GM11168 (cell line): Measurements from ENCODE around the gene ADPGK.
"Not testable (repeated sequence)": the region's sequence is repeated elsewhere in the genome, so short reads cannot be mapped to it uniquely, and the experiment has no call there.

ENCODE experiments used
- in situ Hi-C: fragments of 300-500 bp; cut with MboI; formaldehyde crosslinking; loops from one replicate; pipeline ENCODE4 v1.12.0; 2022; ENCODE audit warnings: low sequenced_read_pairs; ENCODE audit not compliant: unreplicated experiment

The ADPGK gene

GRCh38 chr15:72783640-72784455 lies at the start of gene ADPGK:
ADPGK (minus strand) TSS chr15:72783758; CDS start chr15:72783691, 67 bp downstream.
- in situ Hi-C loops, result no loop called here

DNA sequence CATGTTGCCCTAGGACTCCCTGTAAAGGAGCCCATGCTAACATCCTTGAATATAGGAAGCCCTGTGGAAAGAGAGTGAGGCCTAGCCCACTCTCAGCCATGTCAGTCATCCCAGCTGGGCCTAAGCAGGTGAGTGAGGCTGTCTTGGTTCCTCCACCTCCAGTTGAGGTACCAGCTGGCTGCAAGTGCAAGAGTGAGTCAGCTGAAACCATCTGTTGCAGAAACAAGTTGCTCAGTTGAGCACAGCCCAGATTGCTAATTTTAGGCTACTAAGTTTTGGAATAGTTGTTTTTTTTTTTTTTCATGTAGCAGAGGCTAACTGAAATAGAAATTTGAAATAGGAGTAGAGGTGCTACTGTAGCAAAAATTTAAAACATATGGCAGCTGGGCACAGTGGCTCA lies 43.7 kb upstream of the ADPGK start:
- in situ Hi-C loops, result no loop called here

DNA sequence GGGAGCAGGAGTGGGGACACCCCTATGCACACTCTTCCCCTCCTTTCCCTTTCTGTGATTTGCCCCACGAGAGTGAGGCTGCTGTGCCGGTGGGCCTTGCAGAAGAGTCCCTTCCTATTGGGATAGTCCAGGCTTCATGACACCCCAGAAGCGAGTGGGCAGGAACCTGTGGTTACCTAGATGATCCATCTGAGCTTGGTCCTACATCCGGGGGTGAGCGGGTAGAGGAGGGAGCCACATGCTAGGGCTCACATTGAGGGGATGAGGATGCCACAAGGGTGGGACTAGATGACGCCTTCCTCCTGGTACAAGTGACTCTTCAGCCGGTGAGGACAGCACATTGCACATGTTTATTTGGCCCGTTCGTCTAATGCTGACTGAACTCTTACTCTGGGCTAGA lies 43.1 kb upstream of the ADPGK start:
- in situ Hi-C loops, result no loop called here

DNA sequence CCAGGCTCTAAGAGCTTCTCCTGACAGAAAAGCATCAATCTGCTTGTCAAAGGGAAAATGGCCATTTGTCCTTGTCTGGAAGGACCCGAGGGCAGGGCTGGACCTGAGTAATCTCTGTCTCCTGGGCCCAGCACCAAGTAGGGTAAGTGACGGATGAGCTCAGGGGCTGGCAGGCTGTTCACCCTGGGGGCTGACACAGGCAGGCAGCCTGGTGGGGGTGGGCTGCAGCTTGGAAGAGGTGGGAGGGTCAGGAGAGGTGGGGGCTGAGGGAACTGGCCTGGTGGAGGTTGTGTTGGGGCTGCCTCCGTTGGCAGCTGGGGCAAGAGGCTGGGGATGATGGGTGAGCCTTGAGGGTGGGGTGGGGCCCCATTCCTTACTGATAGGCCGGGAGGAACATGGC lies 42.3 kb upstream of the ADPGK start:
- in situ Hi-C loops, result no loop called here

DNA sequence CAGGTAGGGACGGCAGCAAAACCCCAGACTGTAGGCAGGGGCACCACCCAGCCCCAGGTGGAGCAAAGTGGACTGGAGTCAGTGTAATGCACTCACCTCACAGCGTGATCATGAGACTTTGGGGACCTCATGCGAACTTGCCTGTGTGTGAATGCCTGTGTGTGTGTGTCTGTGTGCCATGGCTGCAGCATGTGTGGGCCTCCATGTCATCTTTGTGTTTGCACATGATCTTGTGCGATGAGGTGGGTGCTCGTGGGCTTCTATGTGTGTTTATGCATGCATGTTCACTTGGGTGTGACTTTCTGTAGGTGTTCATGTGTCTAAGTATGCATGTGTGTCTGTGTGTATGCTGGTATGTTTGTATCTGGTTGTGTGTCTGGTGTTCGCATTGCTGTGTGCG lies 41.2 kb upstream of the ADPGK start:
- in situ Hi-C loops, result no loop called here

GRCh38 chr15:72824112-72824511 lies 40.6 kb upstream of the ADPGK start:
- in situ Hi-C loops, result no loop called here

- in situ Hi-C loops, result no loop called here
Measured at GRCh38 chr15:72820278-72820677, 36.7 kb upstream of the ADPGK start.

- in situ Hi-C loops, result no loop called here
Measured at GRCh38 chr15:72818632-72819031, 35.1 kb upstream of the ADPGK start.

DNA sequence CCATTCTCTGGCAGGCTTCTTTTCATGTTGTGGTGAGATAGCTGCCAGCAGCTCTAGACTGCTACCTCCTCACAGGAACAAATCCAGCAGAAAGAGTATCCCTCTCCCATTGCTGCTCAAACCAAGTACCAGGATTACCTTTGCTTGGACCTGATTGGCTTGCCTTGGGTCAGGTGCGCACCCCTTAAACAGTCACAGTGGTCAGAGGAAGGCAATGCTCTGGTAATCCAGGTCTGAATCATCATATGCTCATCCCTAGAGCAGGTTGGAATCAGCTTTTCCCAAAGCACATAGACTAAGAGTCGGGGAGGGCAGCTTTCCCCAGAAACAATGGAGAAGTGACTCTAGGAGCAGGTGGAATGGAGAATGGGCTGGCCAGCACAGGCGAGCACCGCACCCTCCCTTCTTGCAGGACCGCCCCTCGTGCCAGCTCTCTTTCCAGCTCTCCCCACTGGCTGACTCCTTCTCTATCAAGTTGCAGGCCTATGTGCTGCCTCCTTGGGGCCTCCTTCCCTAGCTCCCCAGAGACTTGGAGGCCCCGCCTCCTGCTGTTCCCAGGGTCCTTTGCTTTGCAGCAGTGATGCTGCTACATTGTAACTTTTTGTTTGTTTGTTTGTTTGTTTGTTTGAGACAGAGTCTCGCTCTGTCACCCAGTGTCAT lies 29.9 kb upstream of the ADPGK start:
- in situ Hi-C loops, result no loop called here

DNA sequence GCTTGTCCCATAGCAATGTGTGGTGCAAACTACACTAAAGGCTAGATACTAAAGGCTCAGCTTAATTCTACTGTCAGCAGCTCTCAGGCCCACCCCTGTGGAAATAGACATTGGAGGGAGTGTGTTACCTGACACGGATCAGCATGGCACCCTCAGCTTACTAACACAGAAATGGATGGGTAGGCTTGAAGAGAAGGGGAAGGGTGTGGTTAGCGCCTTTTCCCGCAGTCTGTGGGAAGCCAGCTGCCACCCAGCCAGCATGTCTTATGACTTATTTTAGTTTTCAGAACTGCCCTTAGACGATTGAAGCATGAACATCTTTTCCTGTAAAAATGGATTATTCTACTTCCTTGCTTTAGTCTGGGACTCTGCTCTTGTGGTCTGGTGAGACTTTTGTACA lies 25.8 kb upstream of the ADPGK start:
- in situ Hi-C loops, result no loop called here

- in situ Hi-C loops, result not testable (repeated sequence)
Measured at GRCh38 chr15:72807346-72807745, 23.8 kb upstream of the ADPGK start.

GRCh38 chr15:72803006-72803405 lies 19.4 kb upstream of the ADPGK start:
- in situ Hi-C loops, result no loop called here

DNA sequence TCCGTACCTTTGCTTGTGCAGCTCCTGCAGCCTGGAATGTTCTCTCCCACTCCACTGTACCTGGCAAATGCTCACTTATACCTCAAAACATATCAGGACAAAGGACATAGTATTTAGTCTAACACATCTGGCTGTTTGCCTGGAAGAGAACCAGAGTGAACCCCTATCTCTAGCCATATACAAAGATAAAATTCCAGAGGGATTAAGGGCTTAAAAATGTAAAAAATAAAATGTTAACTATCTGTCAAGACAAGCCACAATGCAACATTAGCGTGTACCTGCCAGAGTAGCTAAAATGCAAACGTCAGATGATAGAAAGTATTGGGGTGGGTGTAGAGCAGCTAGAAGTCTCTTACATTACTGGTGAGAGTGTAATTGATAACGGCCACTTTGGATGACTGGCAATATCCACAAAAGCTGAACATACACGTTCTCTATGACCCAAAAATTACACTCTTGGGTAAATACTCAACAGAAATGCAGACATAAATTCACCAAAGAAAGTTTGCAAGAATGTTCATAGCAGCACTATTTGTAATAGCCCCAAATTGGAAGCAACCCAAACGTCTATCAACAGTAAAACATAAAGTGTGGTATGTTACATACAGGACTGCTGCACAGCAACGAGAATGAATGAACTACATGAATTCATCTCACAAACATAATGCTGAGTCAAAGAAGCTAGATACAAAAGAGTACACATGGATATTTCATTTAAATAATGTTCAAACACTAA lies 18.2 kb upstream of the ADPGK start:
- in situ Hi-C loops, result no loop called here

GRCh38 chr15:72800833-72801481 lies 17.4 kb upstream of the ADPGK start:
- in situ Hi-C loops, result no loop called here

GRCh38 chr15:72797834-72798233 lies 14.3 kb upstream of the ADPGK start:
- in situ Hi-C loops, result loop anchor here (10.0 kb wide), 1 partner anchor 277 kb away; no protein-coding TSS in a partner anchor

DNA sequence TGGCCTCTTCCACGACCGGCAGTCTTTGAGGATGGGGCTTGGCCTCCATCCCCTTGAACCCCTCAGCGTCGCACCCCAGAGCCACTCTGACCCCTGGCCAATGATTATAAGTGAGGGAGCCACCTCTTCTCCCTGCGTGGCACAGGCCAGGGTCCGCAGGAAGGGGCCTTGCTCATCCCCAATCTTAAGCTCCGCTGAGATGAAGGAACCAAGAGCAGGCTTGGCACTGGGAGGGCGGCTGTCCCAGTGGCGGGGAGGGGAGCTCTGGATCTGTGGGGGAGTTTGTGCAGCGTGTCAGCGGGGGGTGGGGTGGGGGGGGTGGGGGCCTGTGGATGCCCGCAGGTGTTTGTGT lies 13.8 kb upstream of the ADPGK start:
- in situ Hi-C loops, result loop anchor here (10.0 kb wide), 1 partner anchor 277 kb away; no protein-coding TSS in a partner anchor

GRCh38 chr15:72796515-72797337 lies 13.2 kb upstream of the ADPGK start:
- in situ Hi-C loops, result loop anchor here (10.0 kb wide), 1 partner anchor 278 kb away; no protein-coding TSS in a partner anchor

DNA sequence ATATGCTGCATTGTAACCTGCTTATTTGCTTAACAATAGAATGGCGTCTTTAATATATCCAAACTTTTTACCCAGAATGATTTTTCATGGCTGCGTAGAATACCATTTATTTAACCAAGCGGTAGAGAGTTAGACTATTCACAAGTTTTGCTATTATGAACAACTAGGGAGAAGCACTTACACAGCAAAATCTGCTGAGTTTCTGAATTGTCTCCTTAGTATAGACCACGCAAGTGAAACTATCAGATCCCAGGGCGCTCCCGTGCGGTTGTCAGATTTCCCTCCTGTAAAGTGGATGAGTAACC lies 12.6 kb upstream of the ADPGK start:
- in situ Hi-C loops, result loop anchor here (10.0 kb wide), 1 partner anchor 279 kb away; no protein-coding TSS in a partner anchor

GRCh38 chr15:72793766-72794660 lies 10.5 kb upstream of the ADPGK start:
- in situ Hi-C loops, result loop anchor here (10.0 kb wide), 1 partner anchor 281 kb away; no protein-coding TSS in a partner anchor
